Astrocyte of the cerebellum (primary cell): ENCODE measurements around the gene JUN.

Source experiments
- DNase-seq: peaks from one replicate; pipeline ENCODE4 v3.0.0-alpha.2; 2011; ENCODE audit warnings: low read depth
- H3K4me3 ChIP-seq: 2 replicates; pipeline ENCODE4 v1.5.1; 2011; ENCODE audit warnings: mild to moderate bottlenecking, low read depth, low read length, moderate library complexity
- in situ Hi-C: cut with HindIII; loops from 2 replicates; pipeline ENCODE4 v1.10.0; 2017; ENCODE audit warnings: low sequenced_read_pairs
- TF ChIP-seq, protein P1 (sequence below): IDR thresholded peaks from 2 replicates; pipeline ENCODE4 v1.5.1; 2012; ENCODE audit warnings: low read length, low read depth, moderate library complexity, mild to moderate bottlenecking; ENCODE audit errors: missing control alignments

JUN gene

DNA sequence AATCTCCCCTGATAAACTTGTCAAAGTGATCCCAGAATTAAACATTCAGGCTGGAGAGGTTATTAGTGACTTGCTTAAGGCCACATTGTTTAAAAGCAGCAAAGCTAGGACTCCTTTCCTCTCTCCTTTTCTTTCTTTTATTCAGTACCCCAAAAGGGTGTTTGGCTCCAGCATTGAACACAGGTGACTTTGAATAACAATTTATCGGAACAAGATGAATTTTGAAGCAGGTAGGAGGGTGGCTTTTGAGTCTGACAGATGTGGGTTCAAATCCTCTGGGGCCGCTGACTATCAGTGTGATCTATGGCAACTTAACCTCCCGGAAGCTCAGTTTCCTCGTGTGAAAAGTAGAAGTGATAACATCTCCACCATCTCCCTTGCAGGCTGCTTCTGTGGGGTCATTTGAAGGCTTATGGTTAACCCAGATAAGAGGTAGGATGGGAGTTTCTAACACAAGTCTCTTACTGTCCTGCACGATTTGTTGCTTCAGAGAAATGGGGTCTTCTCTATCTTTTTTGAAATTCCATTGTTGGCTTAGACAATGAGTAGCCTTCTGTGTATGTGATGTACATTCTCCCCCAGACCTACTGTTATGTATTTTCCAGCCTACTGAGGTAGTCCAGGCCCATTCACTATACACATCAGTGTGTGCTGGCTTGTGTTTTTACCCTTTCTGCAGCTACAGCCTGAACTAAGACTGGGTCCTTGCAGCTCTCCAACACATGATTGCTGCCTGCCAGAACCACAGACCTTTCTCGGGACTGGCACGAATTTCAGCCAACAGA, 29.0 kb downstream of the JUN start:
- DNase-seq = no peak
- TF ChIP-seq, protein P1, sequence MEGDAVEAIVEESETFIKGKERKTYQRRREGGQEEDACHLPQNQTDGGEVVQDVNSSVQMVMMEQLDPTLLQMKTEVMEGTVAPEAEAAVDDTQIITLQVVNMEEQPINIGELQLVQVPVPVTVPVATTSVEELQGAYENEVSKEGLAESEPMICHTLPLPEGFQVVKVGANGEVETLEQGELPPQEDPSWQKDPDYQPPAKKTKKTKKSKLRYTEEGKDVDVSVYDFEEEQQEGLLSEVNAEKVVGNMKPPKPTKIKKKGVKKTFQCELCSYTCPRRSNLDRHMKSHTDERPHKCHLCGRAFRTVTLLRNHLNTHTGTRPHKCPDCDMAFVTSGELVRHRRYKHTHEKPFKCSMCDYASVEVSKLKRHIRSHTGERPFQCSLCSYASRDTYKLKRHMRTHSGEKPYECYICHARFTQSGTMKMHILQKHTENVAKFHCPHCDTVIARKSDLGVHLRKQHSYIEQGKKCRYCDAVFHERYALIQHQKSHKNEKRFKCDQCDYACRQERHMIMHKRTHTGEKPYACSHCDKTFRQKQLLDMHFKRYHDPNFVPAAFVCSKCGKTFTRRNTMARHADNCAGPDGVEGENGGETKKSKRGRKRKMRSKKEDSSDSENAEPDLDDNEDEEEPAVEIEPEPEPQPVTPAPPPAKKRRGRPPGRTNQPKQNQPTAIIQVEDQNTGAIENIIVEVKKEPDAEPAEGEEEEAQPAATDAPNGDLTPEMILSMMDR = no peak
- H3K4me3 ChIP-seq = no peak overlapping the region
- in situ Hi-C loops = no loop called here

DNA sequence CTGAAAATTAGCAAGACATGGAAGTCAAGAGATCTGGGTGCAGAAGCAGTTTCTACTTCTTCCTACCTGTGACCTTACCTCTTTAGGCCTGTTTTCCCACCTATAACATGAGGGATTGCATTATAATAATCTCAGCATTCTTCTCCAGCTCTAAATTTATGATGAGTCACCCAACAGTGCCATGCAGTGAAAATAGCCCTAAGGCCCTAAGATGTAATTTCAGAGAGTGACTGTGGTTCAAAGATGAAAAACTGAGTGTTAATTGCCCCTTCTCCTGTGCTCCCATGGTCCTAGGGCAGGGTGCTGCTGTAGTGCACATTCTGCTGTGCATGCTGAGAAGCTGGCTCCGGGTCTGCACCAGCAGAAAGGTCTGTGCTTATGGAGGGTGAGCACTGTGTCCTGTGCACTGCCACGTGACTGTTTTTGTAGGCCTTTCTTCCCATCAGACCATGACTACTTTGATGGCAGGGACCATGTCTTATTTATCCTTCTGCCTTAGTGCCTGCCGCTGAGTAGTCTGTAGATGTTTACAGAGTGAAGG, 29.7 kb downstream of the JUN start:
- DNase-seq = no peak
- TF ChIP-seq, protein P1 = no peak
- H3K4me3 ChIP-seq = no peak overlapping the region
- in situ Hi-C loops = no loop called here

DNA sequence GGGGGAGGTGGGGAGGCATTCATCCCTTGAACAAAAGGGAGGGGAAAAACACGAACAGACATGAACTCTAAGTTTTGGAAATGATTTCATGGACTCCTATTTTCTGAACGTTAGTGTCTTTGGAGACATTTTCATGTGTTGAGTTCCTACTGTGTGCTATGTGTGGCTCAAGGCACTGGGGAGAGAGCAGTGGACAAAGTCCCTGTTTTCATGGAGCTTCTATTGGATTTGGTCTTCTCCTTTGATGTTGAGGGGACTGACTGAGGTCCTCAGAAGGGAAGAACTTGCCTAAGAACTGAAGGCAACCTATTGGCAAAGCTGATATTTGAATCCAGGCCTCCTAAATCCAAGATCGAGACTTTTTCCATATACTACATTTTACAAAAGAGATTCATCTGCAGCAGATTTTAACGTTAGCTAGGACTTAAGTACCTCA, 30.4 kb downstream of the JUN start:
- in situ Hi-C loops = no loop called here
- TF ChIP-seq, protein P1 = no peak

DNA sequence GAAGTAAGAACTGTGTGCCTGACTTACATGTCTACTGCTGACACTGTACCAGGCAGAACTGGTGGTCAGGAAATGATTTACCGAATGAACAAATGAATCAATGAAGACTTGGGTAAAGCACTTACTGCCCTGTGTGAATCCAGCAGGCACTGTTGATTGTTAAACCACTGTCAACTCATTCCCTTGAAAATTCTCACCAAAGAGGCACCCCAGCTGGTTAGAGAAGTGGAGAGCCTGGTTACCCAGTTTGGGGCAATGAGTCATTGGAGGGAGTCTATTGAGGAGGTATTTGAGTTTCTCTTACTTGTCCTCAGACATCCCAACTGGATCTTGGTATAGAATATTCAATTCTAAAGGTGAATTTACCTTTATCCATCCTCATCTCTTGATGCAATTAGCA, 34.2 kb downstream of the JUN start:
- TF ChIP-seq, protein P1 = no peak
- in situ Hi-C loops = loop anchor here (25.0 kb wide), 1 partner anchor 1013 kb away; no protein-coding TSS in a partner anchor
- no peak for DNase-seq
- H3K4me3 ChIP-seq = no peak overlapping the region

More for the DNA sequence above, 30.4 kb downstream of the JUN start:
- DNase-seq = no peak
- H3K4me3 ChIP-seq = no peak overlapping the region

DNA sequence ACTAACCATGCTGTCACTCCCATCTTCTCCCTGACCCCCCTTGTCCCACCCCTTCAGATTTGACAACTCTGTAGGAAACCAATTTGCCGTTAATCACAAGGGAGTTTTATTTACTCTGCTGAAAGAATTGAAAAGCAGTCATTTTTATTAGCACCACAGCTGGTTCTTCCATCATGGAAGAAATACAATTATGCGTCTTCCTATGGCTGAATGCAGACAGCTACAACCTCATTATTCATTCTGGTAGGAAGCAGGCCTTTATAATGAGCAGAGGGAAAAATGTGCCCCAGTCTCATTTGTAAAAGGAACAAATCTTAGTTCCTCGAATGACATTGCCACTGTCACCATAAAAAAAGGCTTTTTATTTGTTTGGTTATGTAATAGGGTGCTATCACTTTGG, 35.2 kb downstream of the JUN start:
- TF ChIP-seq, protein P1 = no peak
- no peak for DNase-seq
- no peak overlapping the region for H3K4me3 ChIP-seq
- in situ Hi-C loops = loop anchor here (25.0 kb wide), 1 partner anchor 1014 kb away; no protein-coding TSS in a partner anchor

DNA sequence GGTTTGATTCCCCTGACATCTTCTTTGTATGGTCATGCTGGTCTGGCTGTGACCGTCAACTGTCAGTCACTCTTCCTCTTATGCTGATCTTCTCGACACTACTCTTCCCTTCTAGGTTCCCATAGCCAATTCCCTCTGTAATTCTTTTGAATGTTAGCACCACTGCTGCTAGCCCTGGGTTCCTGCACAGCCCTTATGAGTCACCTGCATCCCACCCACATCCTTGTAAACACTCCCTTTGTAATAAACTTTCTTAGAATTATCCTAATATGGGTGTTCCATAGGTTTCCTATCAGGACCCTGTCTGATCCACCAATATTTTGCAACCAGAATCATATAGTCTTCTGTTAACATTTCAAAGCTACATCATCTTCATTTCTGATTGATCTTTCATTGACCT, 37.1 kb downstream of the JUN start:
- no peak for DNase-seq
- TF ChIP-seq, protein P1 = no peak
- H3K4me3 ChIP-seq = no peak overlapping the region
- in situ Hi-C loops = loop anchor here (25.0 kb wide), 1 partner anchor 1016 kb away; no protein-coding TSS in a partner anchor
